Activated gamma-delta T cell (primary cell): ENCODE results near the gene NLRP8.
"Not testable (repeated sequence)": the region's sequence is repeated elsewhere in the genome, so short reads cannot be mapped to it uniquely, and the experiment has no call there.

Experiments
- DNase-seq: peaks from one replicate; lab custom pipeline; 2025; lab: John Stamatoyannopoulos, UW

The NLRP8 gene

GRCh38 chr19:55973982-55974381 is 26.4 kb downstream of the NLRP8 start:
- no peak for DNase-seq

- DNase-seq, result no peak
These were observed 32.8 kb downstream of the NLRP8 start for GRCh38 chr19:55980415-55980814.

- no peak for DNase-seq
These were observed 37.6 kb downstream of the NLRP8 start for GRCh38 chr19:55985254-55985653.

- DNase-seq, result no peak
These were observed 38.9 kb downstream of the NLRP8 start, which contains the start of gene NLRP5 for GRCh38 chr19:55986487-55986886. TSS of gene NLRP5 (plus strand) at chr19:55986775.

- no peak for DNase-seq
These were observed 43.2 kb downstream of the NLRP8 start for GRCh38 chr19:55990831-55991230.

GRCh38 chr19:55993492-55993891 is 45.9 kb downstream of the NLRP8 start:
- no peak for DNase-seq

GRCh38 chr19:56014765-56015164 is 67.1 kb downstream of the NLRP8 start:
- no peak for DNase-seq

- DNase-seq, result no peak
These were observed 68.1 kb downstream of the NLRP8 start for GRCh38 chr19:56015756-56016155.

GRCh38 chr19:56019325-56019724 is 71.7 kb downstream of the NLRP8 start:
- DNase-seq, result not testable (repeated sequence)

GRCh38 chr19:56020355-56020975 is 72.8 kb downstream of the NLRP8 start:
- DNase-seq, result not testable (repeated sequence)

- DNase-seq, result no peak
These were observed 79.1 kb downstream of the NLRP8 start for GRCh38 chr19:56026769-56027168.
